ENCODE data around the gene VSTM1.

VSTM1 gene

DNA sequence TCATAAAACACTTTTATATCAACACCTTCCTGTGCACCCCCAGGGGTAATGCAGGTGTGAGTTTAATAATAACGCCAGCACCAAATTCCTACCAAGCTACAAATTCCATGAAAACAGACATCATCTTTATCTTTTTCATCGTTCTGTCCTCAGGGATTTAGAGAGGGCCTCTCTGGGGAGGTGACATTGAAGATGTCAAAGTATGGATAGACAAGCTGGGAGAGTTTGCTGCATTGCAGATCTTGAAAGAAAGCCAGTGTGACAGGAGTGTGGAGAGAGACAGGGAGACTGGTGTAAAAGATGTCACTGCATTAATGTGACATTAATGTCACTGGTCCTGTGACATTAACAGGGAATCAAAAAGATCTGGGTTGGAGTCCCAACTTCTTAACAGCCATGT is 62.2 kb downstream of the VSTM1 start:
- TF ChIP-seq, protein P1, sequence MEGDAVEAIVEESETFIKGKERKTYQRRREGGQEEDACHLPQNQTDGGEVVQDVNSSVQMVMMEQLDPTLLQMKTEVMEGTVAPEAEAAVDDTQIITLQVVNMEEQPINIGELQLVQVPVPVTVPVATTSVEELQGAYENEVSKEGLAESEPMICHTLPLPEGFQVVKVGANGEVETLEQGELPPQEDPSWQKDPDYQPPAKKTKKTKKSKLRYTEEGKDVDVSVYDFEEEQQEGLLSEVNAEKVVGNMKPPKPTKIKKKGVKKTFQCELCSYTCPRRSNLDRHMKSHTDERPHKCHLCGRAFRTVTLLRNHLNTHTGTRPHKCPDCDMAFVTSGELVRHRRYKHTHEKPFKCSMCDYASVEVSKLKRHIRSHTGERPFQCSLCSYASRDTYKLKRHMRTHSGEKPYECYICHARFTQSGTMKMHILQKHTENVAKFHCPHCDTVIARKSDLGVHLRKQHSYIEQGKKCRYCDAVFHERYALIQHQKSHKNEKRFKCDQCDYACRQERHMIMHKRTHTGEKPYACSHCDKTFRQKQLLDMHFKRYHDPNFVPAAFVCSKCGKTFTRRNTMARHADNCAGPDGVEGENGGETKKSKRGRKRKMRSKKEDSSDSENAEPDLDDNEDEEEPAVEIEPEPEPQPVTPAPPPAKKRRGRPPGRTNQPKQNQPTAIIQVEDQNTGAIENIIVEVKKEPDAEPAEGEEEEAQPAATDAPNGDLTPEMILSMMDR (IDR thresholded peaks at IDR 0.05; ENCODE audit: extremely low read depth, insufficient read depth, missing control alignments): no peak
- in situ Hi-C loops (cut with MboI; ENCODE audit: low pct_unique_long_range_greater_than_20kb, low sequenced_read_pairs, unreplicated experiment): no loop called here
- no peak for DNase-seq (ENCODE audit: low spot score)

DNA sequence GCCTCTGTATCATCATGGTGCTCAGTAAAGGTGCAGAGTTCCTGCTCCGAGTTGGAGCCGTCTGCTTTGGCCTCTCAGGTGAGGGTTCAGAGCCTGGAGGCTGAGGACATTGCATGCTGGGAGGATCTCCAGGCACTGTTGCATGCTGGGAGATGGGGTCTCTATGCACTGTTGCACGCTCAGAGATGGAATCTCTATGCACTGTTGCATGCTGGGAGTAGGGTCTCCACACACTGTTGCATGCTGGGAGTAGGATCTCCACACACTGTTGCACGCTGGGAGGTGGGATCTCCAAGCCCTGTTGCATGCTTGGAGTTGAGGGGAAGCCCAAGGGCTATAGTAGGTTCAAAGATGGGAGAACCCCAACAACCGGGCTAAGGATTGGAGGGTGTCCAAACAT is 64.0 kb downstream of the VSTM1 start:
- TF ChIP-seq, protein P1 (IDR thresholded peaks at IDR 0.05; ENCODE audit: extremely low read depth, insufficient read depth, missing control alignments): no peak
- in situ Hi-C loops (cut with MboI; ENCODE audit: low pct_unique_long_range_greater_than_20kb, low sequenced_read_pairs, unreplicated experiment): no loop called here
- no peak for DNase-seq (ENCODE audit: low spot score)

DNA sequence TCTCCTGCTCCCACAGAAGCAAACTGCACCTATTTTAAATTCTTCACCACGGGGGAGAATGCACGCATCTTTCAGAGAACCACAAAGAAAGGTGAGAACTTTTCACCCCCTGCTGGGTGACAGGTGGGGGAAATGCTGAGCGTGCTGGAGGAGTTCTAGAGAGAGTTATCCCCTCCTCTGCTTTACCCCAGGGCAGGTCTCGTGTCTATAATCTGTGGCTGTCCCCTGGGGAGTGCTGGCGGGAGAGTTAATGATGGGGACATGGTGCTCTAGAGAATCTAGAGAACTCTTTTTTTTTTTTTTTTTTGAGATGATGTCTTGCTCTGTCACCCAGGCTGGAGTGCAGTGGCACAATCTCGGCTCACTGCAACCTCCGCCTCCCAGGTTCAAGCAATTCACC is 65.5 kb downstream of the VSTM1 start:
- in situ Hi-C loops (cut with MboI; ENCODE audit: low pct_unique_long_range_greater_than_20kb, low sequenced_read_pairs, unreplicated experiment): no loop called here
- TF ChIP-seq, protein P1 (IDR thresholded peaks at IDR 0.05; ENCODE audit: extremely low read depth, insufficient read depth, missing control alignments): no peak
- no peak for DNase-seq (ENCODE audit: low spot score)

DNA sequence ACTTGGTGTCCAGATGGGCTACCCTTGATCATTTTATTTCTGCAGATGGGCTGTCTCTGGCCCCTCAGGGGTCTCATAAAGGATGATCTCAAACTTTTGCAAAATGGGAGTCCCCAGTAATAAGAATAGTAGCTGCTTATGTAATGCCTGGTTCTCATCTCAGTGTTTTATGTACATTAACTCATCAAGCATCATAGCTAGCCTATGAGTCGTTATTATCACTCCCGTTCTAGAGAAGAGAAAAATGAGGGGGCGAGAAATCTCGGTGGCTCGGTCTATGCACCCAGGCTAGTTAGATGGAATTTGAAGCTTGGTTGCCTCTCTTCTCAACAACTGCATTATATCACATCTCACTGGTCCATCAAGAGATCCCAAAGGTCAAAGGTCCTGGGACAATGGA is 68.9 kb downstream of the VSTM1 start:
- no peak for DNase-seq (ENCODE audit: low spot score)
- TF ChIP-seq, protein P1 (IDR thresholded peaks at IDR 0.05; ENCODE audit: extremely low read depth, insufficient read depth, missing control alignments): no peak
- in situ Hi-C loops (cut with MboI; ENCODE audit: low pct_unique_long_range_greater_than_20kb, low sequenced_read_pairs, unreplicated experiment): no loop called here

DNA sequence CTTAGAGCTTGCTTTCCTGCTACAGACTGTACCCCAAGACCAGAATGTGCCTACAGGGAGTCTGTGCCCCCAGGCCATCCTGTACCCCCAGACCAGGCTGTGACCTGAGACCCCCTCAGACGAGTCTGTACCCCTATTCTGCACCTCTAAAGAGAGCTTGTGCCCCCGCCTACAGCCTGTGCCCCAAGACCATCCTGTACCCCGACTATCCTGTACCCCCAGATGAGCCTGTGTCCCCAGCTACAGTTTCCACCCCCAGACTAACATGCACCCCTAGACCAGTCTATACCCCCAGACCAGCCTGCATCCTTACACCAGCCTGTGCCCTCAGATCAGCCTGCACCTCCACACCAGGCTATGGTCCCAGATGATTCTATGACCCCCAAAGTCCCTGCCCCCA is 70.2 kb downstream of the VSTM1 start:
- DNase-seq (ENCODE audit: low spot score): no peak
- TF ChIP-seq, protein P1 (IDR thresholded peaks at IDR 0.05; ENCODE audit: extremely low read depth, insufficient read depth, missing control alignments): no peak
- in situ Hi-C loops (cut with MboI; ENCODE audit: low pct_unique_long_range_greater_than_20kb, low sequenced_read_pairs, unreplicated experiment): no loop called here

DNA sequence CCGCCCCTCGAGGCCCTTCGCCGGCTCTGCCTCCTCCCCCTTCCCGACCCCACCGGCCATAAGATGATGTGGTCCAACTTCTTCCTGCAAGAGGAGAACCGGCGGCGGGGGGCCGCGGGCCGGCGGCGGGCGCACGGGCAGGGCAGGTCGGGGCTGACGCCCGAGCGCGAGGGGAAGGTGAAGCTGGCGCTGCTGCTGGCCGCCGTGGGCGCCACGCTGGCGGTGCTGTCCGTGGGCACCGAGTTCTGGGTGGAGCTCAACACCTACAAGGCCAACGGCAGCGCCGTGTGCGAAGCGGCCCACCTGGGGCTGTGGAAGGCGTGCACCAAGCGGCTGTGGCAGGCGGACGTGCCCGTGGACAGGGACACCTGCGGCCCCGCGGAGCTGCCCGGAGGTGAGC is 70.9 kb downstream of the VSTM1 start:
- in situ Hi-C loops (cut with MboI; ENCODE audit: low pct_unique_long_range_greater_than_20kb, low sequenced_read_pairs, unreplicated experiment): no loop called here
- TF ChIP-seq, protein P1 (IDR thresholded peaks at IDR 0.05; ENCODE audit: extremely low read depth, insufficient read depth, missing control alignments): no peak
- no peak for DNase-seq (ENCODE audit: low spot score)

DNA sequence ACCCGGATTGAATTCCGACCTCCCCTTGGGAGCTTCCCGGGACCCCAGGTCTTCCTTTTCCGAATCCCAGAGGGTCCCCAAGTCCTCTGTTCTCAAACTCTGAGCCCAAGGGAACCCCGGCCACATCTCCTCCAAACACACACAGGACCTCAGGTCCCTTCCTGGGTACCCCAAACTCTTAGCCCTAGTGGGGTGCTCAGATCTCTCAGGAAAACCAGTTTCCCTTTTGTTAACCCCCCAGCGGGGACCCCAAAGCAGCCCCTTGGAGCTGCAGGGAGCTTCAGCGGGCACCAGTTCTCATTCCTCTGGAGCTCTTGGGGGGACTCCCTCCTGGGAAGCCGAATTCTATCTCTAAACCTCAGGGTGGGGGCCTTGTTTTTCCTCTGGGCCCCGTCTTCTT is 71.5 kb downstream of the VSTM1 start:
- in situ Hi-C loops (cut with MboI; ENCODE audit: low pct_unique_long_range_greater_than_20kb, low sequenced_read_pairs, unreplicated experiment): no loop called here
- TF ChIP-seq, protein P1 (IDR thresholded peaks at IDR 0.05; ENCODE audit: extremely low read depth, insufficient read depth, missing control alignments): no peak
- DNase-seq (ENCODE audit: low spot score): no peak

Measured in GM13977 (cell line).